WTC11 (cell line): ENCODE results near the gene TGM1.

Experiments
- JUN ChIP-seq: sonication (generic); formaldehyde crosslinking; IDR thresholded peaks from 2 replicates; pipeline ENCODE4 v1.8.0; 2023; ENCODE audit warnings: mild to moderate bottlenecking, missing genetic modification reagents
- TF ChIP-seq, protein P1 (sequence below): sonication (generic); formaldehyde crosslinking; IDR thresholded peaks from 2 replicates; pipeline ENCODE4 v1.8.1; 2023; ENCODE audit warnings: mild to moderate bottlenecking, missing genetic modification reagents
- TF ChIP-seq, protein P2 (sequence below): fragments of 200-600 bp; IDR thresholded peaks from 2 replicates; pipeline ENCODE4 v1.8.0; 2022; ENCODE audit warnings: antibody characterized with exemption

DNA sequence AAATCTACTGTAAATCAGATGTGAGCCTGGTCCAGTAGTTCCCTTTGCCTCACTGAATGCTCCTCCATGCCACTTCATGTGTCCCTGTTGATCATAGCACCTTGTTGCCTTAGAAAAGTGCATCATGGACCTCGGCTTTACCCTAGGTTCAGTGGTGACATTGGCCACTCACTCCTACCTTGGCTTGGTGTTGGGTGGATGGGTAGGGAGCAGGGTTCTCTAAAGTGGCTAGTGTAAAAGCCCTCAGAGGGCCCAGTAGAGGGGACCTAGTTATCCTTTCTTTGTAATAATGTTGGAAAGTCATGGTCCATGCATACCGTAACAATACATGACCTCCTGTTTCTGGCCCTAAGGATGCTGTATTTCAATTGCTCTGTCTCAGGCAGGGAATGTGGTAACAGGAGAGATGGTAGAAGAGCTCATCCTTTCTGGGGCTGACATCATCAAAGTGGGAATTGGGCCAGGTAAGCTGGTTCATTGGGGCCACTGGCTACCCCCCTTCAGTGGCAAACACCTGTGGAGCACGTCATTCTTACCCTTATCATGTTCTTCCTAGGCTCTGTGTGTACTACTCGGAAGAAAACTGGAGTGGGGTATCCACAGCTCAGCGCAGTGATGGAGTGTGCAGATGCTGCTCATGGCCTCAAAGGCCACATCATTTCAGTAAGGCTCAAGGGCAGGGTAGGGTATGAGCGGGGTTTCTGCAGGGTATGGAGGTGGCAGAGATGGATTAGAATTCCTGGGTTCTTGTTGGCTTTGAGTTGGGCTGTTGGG, 26.1 kb downstream of the TGM1 start:
- TF ChIP-seq, protein P1, sequence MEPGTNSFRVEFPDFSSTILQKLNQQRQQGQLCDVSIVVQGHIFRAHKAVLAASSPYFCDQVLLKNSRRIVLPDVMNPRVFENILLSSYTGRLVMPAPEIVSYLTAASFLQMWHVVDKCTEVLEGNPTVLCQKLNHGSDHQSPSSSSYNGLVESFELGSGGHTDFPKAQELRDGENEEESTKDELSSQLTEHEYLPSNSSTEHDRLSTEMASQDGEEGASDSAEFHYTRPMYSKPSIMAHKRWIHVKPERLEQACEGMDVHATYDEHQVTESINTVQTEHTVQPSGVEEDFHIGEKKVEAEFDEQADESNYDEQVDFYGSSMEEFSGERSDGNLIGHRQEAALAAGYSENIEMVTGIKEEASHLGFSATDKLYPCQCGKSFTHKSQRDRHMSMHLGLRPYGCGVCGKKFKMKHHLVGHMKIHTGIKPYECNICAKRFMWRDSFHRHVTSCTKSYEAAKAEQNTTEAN (CRISPR knock-in tag), result no peak
- TF ChIP-seq, protein P2, sequence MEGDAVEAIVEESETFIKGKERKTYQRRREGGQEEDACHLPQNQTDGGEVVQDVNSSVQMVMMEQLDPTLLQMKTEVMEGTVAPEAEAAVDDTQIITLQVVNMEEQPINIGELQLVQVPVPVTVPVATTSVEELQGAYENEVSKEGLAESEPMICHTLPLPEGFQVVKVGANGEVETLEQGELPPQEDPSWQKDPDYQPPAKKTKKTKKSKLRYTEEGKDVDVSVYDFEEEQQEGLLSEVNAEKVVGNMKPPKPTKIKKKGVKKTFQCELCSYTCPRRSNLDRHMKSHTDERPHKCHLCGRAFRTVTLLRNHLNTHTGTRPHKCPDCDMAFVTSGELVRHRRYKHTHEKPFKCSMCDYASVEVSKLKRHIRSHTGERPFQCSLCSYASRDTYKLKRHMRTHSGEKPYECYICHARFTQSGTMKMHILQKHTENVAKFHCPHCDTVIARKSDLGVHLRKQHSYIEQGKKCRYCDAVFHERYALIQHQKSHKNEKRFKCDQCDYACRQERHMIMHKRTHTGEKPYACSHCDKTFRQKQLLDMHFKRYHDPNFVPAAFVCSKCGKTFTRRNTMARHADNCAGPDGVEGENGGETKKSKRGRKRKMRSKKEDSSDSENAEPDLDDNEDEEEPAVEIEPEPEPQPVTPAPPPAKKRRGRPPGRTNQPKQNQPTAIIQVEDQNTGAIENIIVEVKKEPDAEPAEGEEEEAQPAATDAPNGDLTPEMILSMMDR, result no peak
- TF ChIP-seq JUN (CRISPR knock-in tag), result no peak
